HG03354 (cell line): ENCODE data around the gene PLCB1.

Experiments
- ATAC-seq: cut with Tn5 transposase; IDR thresholded peaks from one replicate; pipeline ENCODE4 v1.9.1; 2021; ENCODE audit warnings: mild to moderate bottlenecking; ENCODE audit not compliant: unreplicated experiment, poor library complexity, severe bottlenecking

PLCB1 gene

GRCh38 chr20:8547035-8547650 is 415.1 kb downstream of the PLCB1 start:
- ATAC-seq, result no peak

- ATAC-seq, result no peak
Observed at GRCh38 chr20:8547968-8548588, 416.0 kb downstream of the PLCB1 start.

GRCh38 chr20:8549192-8549591 is 417.1 kb downstream of the PLCB1 start:
- ATAC-seq, result no peak

GRCh38 chr20:8557711-8558110 is 425.6 kb downstream of the PLCB1 start:
- no peak for ATAC-seq

GRCh38 chr20:8562356-8562755 is 430.3 kb downstream of the PLCB1 start:
- ATAC-seq, result no peak

- no peak for ATAC-seq
Observed at GRCh38 chr20:8568075-8568474, 436.0 kb downstream of the PLCB1 start.

- ATAC-seq, result no peak
Observed at GRCh38 chr20:8569766-8570165, 437.7 kb downstream of the PLCB1 start.

GRCh38 chr20:8571611-8572010 is 439.5 kb downstream of the PLCB1 start:
- no peak for ATAC-seq

GRCh38 chr20:8573686-8574085 is 441.6 kb downstream of the PLCB1 start:
- no peak for ATAC-seq

GRCh38 chr20:8575114-8575513 is 443.0 kb downstream of the PLCB1 start:
- ATAC-seq, result no peak

- no peak for ATAC-seq
Observed at GRCh38 chr20:8578161-8578865, 446.2 kb downstream of the PLCB1 start.

- ATAC-seq, result no peak
Observed at GRCh38 chr20:8579035-8579434, 447.0 kb downstream of the PLCB1 start.

GRCh38 chr20:8581446-8582183 is 449.5 kb downstream of the PLCB1 start:
- ATAC-seq, result no peak

- ATAC-seq, result no peak
Observed at GRCh38 chr20:8583012-8583565, 451.0 kb downstream of the PLCB1 start.

GRCh38 chr20:8583566-8584043 is 451.5 kb downstream of the PLCB1 start:
- no peak for ATAC-seq

GRCh38 chr20:8587251-8587650 is 455.2 kb downstream of the PLCB1 start:
- ATAC-seq, result no peak

GRCh38 chr20:8587810-8588209 is 455.7 kb downstream of the PLCB1 start:
- ATAC-seq, result no peak

GRCh38 chr20:8589956-8590355 is 457.9 kb downstream of the PLCB1 start:
- no peak for ATAC-seq

- peak; percentile 1 for ATAC-seq
Observed at GRCh38 chr20:8600910-8601541, 469.0 kb downstream of the PLCB1 start.

- peak; percentile 93 for ATAC-seq
Observed at GRCh38 chr20:8601542-8601912, 469.5 kb downstream of the PLCB1 start.
